Kidney capillary endothelial cell (primary cell): ENCODE data around the gene RAD51B.

Source experiments
- DNase-seq: peaks from one replicate; pipeline ENCODE4 v3.0.0-alpha.2; 2018; ENCODE audit warnings: low spot score

Gene RAD51B

GRCh38 chr14:68331991-68332390 is 512.4 kb downstream of the RAD51B start:
- DNase-seq, result no peak

DNA sequence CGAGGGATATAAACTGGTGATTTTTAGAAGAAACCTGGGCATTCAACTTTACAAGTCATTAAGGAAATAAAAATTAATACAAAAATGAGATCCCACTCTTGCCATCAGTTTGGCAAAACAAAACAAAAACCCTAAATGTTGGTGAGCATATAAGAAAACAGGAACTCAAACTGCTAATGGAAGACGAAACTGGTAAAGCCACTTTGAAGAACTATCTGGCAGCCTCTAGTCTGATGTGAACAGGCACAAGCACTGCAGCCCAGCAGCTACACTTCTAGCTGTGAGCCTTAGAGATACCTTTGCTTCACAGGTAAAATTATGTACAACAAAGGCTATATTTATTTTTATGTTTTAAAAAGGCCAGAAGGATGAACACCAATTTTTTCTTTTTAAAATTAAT is 513.7 kb downstream of the RAD51B start:
- no peak for DNase-seq

- no peak for DNase-seq
Observed at GRCh38 chr14:68335312-68335711, 515.7 kb downstream of the RAD51B start.

- no peak for DNase-seq
Observed at GRCh38 chr14:68336165-68336564, 516.6 kb downstream of the RAD51B start.

GRCh38 chr14:68337279-68337678 is 517.7 kb downstream of the RAD51B start:
- DNase-seq, result no peak

GRCh38 chr14:68340262-68340661 is 520.7 kb downstream of the RAD51B start:
- DNase-seq, result no peak

GRCh38 chr14:68341411-68342212 is 522.0 kb downstream of the RAD51B start:
- no peak for DNase-seq

- no peak for DNase-seq
Observed at GRCh38 chr14:68342216-68342763, 522.7 kb downstream of the RAD51B start.

- DNase-seq, result no peak
Observed at GRCh38 chr14:68343534-68344118, 524.0 kb downstream of the RAD51B start.

DNA sequence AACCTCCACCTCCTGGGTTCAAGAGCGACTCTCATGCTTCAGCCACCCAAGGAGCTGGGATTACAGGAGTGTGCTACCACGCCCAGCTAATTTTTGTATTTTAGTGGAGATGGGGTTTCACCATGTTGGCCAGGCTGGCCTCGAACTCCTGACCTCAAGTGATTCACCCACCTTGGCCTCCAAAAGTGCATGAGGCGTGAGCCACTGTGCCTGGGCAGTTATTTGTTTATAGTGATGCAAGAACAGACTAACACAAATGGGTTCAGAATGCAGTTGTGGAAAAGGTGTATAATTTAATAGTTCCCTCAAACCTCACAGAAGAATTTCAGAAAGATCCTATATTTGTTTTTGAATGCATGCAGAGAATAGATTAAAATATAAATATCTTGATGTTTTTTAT is 526.2 kb downstream of the RAD51B start:
- DNase-seq, result no peak

GRCh38 chr14:68346556-68347343 is 527.2 kb downstream of the RAD51B start:
- no peak for DNase-seq

DNA sequence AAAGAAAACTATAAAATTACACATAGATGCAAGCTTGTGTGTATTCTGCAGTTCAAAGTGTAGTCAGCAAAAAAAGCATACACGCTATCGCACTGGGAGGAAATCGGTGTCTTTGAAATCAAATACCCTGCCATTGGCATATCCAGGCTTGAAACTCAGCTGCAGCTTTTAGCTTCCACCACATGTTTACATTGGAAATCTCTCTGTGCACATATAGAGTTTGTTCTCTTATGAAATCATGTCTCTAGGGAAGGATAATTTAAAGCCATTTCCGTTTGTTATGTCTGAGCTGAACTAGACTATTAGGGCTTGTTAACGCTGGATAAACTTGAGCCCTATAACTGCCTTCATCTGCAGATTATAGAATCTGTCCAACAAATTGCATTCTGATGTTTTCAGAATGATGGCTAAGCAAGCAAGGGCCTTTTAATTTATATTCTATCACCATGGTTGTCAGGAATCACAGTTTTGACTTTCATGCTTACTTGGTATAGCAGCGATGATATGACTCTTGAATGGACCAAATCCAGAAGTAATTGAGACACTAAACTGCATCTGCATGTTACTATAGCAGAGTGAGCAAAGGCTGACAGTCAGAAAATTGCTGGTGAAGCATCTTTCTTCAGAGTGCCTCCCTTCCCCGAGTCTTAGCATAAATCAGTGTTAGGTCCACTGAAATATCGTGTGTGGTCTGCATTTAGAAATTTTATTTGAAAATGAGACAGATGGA is 530.5 kb downstream of the RAD51B start:
- DNase-seq, result no peak

GRCh38 chr14:68355415-68355814 is 535.8 kb downstream of the RAD51B start:
- no peak for DNase-seq

- no peak for DNase-seq
Observed at GRCh38 chr14:68357777-68358176, 538.2 kb downstream of the RAD51B start.

GRCh38 chr14:68358500-68358899 is 538.9 kb downstream of the RAD51B start:
- DNase-seq, result no peak

DNA sequence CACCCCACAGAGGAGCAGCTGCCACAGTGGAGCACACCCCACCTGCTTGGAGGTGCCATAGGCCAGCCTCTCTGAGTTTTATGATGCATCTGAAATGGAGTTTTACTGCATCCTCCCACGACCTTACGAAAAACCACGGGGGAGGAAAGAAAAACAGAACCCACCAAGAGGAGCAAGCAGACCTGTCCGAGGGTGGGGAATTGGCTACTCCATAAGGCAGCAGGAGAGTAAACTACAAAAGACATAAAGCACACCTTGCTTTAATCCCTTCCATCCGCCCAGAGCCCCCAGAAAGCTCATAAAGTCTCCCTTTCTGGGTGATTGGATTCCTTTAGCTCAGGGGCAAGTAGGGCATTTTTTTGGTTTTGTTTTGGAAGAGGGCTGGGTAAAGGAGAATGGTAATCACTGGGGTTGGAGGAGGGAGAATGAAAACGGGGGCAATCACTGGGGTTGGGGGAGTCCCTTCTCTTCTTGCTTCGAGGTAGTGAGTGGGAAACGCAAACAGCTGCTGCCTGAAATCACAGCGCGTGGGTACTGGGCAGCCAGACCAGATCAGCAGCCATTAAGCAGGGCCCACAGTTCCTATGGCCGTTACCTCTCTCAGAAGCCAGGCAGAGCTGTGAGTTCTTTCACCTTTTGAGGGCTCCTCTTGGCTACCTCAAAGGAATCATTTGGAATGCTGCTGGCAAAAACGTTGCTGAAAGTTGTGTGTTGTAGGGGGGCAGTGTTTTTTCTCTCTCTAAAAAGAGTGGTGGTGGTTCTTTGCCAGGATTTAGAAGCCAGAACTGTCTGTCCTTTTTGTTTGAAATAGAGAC is 539.6 kb downstream of the RAD51B start:
- DNase-seq, result no peak

- DNase-seq, result no peak
Observed at GRCh38 chr14:68359837-68360552, 540.4 kb downstream of the RAD51B start.

DNA sequence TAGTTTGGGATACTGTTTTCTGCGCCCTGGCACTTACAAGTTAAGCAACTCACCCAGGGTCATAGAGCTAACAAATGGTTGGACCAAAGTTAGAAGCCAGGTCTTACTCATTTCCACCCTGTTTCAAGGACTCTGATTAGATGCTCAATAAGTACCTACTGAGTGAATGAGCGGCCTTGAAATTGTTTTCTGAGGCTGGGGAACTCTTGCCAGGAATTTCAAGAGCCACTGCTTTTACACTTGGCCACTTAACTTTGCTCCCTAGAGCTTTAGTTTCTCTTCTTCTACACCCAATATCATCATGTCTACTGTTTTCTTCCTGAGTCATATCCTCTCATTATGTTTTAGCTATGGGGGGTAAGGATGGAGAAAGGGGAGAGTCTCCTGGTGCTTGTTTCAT is 541.7 kb downstream of the RAD51B start:
- DNase-seq, result peak; percentile 75

DNA sequence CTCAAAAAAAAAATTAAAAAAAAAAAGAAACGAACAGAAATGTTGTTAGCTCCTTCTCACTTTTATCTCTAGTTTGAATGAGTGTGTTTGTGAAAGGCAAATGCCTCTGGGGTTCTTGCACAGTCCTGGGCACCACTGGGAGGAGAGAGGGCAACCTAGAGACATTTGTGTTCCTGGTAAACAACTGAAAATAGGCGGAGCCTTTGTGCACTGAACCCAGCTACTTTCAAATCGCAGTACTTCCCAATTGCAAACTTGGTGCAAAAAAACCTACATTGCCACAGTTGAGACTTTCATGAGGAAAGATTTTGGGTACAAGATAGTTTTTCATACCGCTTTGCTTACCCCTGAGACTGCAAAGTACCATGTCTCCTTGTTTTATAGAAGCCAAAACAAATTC is 543.3 kb downstream of the RAD51B start:
- DNase-seq, result no peak

DNA sequence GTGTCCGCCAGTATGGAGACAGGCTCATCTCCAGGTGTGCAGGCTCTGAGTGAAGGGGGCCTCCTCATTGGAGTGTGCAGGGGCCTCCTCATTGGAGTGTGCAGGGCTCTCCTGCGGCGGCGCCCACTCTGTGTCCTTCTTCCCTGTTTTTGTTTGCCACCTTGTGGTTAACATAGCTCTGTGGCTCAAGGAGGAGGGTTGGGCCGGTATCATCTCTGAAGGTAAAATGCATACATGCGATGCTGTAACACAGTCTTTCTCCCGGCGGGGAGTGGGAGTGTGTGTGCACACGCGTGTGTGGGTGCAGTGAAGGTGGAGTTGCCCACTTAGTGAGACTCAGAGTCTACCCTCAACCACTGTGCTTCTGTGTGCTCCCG is 543.9 kb downstream of the RAD51B start:
- DNase-seq, result no peak
